DMS114 treated with DMSO at 0.1 percent for 48 hours (cell line): ENCODE data around the gene SPARCL1.
A peak's percentile ranks its signal among the peaks of the same experiment; 100 is the strongest.
"Not testable (repeated sequence)": the region's sequence is repeated elsewhere in the genome, so short reads cannot be mapped to it uniquely, and the experiment has no call there.

Experiments
- DNase-seq: peaks from one replicate; lab custom pipeline; 2025; ENCODE audit not compliant: unreplicated experiment; lab: John Stamatoyannopoulos, UW

SPARCL1 gene

DNA sequence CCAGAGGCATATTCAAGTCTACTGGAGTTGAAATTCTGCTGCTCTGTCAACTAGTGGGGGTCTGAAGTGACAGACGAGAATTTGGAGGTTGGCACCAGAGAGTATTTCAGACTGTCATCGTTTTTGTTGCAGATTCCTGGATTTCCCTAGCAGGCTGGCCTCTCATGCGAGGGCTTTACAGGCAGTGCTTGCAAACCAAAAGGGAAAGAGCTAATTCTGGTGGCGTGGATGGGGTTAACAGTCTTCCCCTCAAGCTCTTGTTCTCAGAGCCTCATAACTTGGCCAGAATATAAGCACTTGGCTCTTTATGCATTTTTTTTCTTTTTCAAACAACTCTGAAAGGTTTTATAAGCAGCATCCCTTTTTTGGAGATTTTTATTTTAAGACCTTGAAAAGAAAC, at the start of gene SPARCL1:
SPARCL1 (minus strand) TSS at position 190 of the 400 bp plus-strand sequence. CDS start 29,802 bp downstream, outside the sequence.
- no peak for DNase-seq

- DNase-seq, result no peak
Measured at GRCh38 chr4:87575983-87576382, 46.8 kb upstream of the SPARCL1 start.

GRCh38 chr4:87575408-87575807, 46.2 kb upstream of the SPARCL1 start:
- no peak for DNase-seq

DNA sequence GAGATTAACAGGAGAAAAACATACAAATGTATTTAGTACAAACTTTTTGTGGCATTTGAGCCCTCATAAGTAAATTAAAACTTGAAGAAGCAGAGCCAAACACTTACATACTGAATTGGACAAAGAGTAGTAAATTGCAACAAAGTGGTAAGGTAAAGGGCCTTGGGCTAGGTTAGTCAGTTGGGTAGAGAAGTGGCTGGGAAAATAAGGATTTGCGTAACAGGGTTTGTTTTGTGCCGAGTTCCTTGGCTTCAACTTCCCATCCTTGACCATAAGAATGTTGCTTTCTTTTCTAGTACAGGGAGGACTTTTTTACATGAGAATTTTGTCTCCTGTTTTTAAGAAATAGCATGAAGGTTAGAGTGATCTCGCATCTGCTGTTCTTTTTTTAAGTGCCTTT, 45.8 kb upstream of the SPARCL1 start:
- no peak for DNase-seq

- not testable (repeated sequence) for DNase-seq
Measured at GRCh38 chr4:87574376-87574775, 45.2 kb upstream of the SPARCL1 start.

DNA sequence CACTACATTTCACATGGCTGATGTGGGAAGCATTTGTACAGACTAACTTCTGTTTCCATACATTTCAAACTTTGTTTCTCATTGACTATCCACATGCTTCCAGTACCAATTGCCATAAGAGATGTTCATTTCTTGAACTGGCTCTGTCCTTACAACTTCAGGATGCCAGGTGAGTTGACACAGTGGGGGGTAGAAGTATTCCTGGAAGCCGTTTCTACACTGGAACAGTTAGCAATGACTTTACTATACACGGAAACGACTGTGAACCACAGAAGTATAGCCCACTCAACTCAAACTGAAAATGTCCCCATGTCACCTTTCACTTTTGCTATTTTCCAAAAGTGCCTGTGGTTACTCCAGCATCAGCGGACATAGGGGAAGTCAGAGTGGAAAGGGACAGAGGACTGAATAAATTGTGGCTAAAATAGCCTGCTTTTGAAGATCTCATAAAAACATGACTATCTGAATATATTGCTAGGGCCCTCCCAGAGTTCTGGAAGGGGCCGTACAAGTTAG, 41.2 kb upstream of the SPARCL1 start:
- DNase-seq, result no peak

GRCh38 chr4:87567191-87567590, 38.0 kb upstream of the SPARCL1 start:
- DNase-seq, result no peak

DNA sequence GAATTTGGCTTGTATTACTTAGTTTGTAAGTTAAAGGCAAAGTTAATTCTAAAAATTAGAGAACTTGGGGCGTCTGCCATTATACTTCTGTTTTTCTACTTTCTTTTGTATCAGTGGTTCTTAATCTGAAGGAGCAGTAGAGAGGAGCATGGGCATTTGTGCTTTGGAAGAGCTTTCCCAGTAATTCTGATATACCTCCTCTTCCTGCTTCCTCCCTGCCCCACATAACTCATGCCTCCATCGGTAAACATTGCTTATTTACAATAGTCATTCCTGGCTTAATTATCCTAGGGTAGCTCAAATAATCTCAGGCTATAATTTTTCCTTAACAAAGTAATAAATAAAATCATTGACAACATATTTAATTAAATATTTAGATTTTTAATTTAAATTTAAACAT, 37.1 kb upstream of the SPARCL1 start:
- DNase-seq, result no peak

GRCh38 chr4:87565746-87566145, 36.6 kb upstream of the SPARCL1 start:
- DNase-seq, result no peak

DNA sequence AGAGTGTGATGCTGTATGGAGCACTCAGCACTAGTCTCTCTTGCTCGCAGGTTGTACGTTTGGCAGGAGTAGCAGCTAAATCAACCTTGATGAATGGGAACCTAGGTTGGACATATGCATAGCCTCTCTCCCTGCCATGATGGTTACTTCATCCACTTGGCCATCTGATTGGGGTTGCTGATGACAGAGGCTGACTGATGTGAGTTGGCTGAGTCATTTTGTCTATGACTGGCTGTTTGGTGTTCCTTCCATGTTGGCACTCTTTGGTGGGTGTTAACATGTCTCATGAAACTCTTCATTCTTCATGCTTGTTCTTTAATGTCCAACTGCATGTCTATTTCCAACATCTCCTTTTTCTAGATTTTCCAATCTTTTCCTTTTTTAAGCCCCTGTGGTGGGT, 31.6 kb upstream of the SPARCL1 start:
- no peak for DNase-seq

DNA sequence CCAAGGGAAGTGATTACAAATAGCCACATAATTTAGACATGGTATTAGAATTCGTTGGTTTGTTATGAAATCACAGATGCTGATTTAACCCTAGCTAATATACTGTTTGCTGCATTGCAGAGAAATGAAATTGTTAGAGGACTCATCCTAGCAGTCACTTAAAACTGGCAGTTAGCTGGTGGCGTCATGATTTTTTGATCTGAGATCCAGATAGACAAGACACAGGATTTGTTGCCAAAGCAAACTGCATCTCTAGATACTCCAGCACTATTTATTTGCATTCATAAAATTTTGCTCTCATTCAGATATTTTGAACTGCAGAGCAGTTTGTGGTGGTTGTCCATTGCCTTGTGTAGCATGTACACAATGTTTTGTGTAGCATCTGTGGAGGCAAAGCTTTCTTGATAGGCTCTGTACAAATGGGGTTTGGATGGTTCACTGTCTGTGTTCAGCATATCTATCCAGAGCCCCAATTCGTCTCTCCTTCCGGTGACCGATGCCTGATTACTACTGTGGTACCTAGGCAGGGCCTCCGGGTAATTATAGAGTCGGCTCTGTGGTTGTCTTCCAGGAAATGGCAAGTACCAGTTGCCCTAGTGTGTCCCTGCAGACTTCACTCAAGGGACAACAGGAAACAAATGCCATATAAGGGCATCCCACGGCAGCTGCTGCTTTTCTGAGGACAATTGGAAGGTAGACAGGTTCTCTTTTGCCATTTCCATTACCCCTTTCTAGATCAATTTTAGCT, 30.1 kb upstream of the SPARCL1 start:
- no peak for DNase-seq

DNA sequence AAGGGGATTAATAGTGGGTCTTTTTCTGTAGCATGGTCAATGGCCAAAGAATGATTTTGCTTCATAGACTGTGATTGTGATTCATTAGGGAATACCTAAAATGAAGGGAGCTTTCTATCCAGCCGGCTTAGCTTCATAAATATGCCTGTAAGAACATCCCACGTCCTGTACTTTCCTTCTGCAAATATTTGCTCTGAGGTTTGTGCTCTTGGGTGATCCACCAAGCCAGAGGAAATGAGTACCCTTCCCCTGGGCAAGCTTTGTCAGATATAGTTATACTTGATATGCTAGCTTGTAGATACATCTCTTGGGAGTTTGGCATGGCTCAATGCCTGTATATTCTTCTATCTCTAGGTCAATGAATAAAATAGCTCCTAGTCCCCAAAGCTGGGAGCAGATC, 28.2 kb upstream of the SPARCL1 start:
- DNase-seq, result no peak

- no peak for DNase-seq
Measured at GRCh38 chr4:87555773-87556619, 26.8 kb upstream of the SPARCL1 start.

GRCh38 chr4:87553182-87553581, 24.0 kb upstream of the SPARCL1 start:
- DNase-seq, result no peak

GRCh38 chr4:87551361-87551760, 22.2 kb upstream of the SPARCL1 start:
- no peak for DNase-seq

- DNase-seq, result no peak
Measured at GRCh38 chr4:87547016-87547708, 18.0 kb upstream of the SPARCL1 start.

DNA sequence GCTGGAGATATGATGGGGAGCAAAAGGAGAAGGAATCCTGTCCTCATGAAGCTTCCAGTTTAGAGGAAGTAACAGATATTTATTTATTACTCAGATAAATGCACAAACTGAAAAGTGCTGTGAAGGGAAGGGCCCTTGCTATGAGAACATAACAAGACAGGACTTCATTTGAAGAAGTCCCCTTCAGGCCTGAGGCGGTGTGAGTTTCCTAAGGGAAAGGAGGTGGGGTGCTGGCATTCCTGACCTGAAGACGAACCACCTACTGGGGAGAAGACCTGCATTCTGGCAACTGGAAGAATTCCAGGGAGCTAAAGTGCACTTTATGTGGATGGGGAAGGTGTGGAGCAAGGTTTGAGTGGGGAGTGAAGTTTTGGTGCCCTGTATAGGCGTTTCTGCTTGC, 15.9 kb upstream of the SPARCL1 start:
- no peak for DNase-seq

GRCh38 chr4:87543835-87544461, 14.8 kb upstream of the SPARCL1 start:
- DNase-seq, result peak; percentile 6

DNA sequence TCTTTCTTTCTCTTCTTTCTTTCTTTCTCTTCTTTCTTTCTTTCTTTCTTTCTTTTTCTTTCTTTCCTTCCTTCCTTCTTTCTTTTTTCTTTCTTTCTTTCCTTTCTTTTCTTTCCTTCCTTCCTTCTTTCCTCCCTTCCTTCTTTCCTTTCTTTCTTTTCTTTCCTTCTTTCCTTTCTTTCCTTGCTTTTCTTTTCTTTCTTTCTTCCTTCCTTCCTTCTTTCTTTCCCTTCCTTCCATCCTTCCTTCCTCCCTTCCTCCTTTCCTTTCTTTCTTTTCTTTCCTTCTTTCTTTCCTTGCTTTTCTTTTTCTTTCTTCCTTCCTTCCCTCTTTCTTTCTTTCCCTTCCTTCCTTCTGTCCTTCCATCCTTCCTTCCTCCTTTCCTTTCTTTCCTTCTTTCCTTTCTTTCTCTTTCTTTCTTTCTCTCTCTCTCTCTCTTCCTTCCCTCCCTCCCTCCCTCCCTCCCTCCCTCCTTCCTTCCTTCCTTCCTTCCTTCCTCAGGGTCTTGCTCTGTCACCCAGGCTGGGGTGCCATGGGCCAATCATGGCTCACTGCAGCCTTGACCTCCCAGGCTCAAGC, 13.6 kb upstream of the SPARCL1 start:
- no peak for DNase-seq

- DNase-seq, result no peak
Measured at GRCh38 chr4:87541956-87542709, 13.0 kb upstream of the SPARCL1 start.
